Fibroblast of mammary gland (primary cell): ENCODE measurements around the gene DUSP19.
A peak's percentile ranks its signal among the peaks of the same experiment; 100 is the strongest.
"Not testable (repeated sequence)": the region's sequence is repeated elsewhere in the genome, so short reads cannot be mapped to it uniquely, and the experiment has no call there.

Experiments used
- DNase-seq: peaks from one replicate; pipeline ENCODE4 v3.0.0-alpha.2; 2010; ENCODE audit warnings: low read depth
- H3K4me3 ChIP-seq: 2 replicates; pipeline ENCODE4 v1.5.1; 2011; ENCODE audit warnings: low read depth, mild to moderate bottlenecking, low read length, moderate library complexity; ENCODE audit not compliant: control insufficient read depth
- TF ChIP-seq, protein P1 (sequence below): conservative IDR thresholded peaks from 2 replicates; pipeline ENCODE4 v1.5.1; 2011; ENCODE audit warnings: low read depth, low read length, inconsistent platforms; ENCODE audit not compliant: control insufficient read depth, insufficient read depth

Gene DUSP19

DNA sequence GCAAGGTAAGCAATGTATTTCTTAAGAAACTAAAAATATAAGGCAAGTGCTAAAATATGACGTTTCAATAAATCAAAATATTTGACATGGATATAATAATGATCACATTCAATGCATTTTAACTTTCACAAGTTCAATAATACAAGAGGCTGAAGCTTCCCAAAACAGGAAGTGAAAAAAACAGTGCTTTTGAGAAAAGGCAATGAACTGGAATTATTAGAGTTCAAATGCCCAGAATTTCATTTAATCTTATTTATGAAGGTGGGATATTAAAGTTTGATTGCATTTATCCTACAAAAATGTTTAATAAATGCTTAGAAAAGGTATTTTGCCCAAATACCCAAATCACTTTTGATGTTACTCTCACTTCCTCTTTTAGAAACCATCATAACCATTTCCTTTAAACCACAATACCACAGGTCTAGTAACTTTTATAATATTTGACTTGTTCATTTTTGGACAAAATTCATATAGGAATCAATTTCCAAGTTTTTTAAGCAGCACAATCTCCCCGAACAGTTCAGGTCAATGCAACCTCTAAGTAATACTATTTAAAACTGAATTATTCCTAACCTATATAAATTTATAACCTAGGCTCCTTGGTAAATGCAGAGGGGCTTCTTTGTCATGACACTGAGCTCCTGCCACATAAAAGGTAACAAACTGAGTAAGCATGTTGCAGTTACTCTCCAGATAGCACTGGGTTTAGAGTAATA, 42.4 kb upstream of the DUSP19 start:
- TF ChIP-seq, protein P1, sequence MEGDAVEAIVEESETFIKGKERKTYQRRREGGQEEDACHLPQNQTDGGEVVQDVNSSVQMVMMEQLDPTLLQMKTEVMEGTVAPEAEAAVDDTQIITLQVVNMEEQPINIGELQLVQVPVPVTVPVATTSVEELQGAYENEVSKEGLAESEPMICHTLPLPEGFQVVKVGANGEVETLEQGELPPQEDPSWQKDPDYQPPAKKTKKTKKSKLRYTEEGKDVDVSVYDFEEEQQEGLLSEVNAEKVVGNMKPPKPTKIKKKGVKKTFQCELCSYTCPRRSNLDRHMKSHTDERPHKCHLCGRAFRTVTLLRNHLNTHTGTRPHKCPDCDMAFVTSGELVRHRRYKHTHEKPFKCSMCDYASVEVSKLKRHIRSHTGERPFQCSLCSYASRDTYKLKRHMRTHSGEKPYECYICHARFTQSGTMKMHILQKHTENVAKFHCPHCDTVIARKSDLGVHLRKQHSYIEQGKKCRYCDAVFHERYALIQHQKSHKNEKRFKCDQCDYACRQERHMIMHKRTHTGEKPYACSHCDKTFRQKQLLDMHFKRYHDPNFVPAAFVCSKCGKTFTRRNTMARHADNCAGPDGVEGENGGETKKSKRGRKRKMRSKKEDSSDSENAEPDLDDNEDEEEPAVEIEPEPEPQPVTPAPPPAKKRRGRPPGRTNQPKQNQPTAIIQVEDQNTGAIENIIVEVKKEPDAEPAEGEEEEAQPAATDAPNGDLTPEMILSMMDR, result no peak
- peak overlapping the region; percentile 73 for H3K4me3 ChIP-seq
- no peak for DNase-seq

GRCh38 chr2:183037074-183037552, 41.4 kb upstream of the DUSP19 start:
- DNase-seq, result peak; percentile 56

DNA sequence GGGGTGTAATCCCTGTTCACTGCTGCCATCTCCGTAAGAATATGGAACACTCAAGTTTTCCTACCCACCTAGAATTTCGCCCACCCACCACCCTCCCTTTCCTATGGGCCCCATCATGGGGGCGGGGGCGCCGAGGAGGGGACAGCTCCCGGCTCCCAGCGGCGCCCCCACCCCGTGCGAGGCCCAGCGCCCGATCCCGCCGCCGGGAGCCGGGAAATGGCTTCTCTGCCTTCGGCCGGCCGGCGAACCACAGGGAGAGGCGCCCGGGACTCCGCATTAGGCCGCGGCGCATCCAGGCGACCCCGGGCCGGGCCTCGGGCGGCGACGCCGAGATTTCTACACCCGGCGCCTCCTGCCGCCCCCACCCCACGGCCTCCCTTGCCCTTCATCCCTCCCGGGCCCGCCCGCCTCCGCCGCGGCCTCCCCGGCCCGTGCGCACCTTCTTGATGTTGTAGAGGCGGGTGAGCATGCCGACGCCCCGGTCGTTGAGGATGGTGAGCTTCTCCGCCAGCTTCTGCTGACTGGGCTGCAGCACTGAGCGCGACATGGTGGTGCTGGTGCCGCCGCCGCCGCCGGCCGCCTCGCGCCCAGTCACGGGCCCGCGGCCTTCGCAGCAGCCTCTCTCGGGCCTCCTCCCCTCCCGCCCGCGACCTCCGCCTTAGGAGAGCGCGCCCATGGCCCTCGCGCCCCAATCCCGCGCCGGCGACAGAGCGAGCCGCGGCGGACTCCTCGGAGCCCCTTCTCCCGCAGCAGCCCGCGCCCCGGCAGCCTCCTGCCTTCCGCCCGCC, 40.8 kb upstream of the DUSP19 start:
- DNase-seq, result peak; percentile 12
- peak overlapping the region; percentile 73 for H3K4me3 ChIP-seq
- TF ChIP-seq, protein P1, result no peak

More at GRCh38 chr2:183037074-183037552, 41.4 kb upstream of the DUSP19 start:
- H3K4me3 ChIP-seq, result peak overlapping the region; percentile 73
- TF ChIP-seq, protein P1, result no peak

DNA sequence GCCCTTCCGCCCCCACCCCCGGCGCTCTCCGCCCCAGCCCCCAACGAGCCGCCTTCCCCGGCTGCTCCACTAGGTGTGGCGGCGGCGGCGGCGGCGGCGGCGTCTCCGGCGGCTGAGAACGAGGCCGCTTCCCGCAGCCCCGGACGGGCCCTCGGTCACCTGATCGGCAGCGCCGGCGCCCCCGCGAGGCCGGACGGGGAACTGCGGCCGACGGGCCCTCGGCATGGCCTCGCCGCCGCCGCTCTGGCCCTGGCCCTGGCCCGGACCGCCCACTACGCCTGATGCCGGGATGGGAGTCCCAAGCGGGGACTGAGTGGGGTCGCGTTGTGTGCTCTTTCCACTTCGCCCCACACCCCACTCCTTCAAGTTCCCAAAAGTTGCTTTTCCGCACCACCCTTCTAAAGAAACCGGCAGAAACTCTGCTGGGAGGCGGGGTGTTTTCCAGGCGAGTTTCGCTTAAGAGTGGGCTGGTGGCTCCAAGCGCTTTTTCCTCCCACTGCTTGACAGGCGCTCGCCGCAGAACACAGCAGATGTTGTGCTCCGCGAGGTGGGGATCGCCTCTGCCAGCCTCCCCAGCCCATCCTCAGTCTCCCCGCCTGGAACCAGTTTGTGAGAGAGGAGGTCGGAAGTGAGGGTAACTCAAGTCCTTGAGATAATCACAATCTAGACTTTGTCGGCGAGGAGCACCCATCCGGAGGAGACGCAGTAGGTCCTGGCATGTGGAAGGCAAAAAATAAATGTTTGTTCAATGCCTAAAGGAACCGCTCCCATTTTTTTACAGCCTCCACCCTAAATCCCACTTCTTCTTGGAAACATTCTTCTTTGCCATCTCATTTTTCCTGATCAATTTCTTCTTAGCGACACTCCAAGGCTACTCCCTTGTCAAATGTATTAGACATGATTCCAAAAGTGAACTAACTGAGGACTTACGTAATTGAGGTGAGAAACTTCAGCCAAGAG, 39.9 kb upstream of the DUSP19 start, which contains the start of gene NCKAP1:
NCKAP1 (minus strand) TSS at position 117 of the 960 bp plus-strand sequence. CDS start 358 bp downstream, outside the sequence.
- peak within 1 kb of the TSS; percentile 74 for H3K4me3 ChIP-seq
- peak; percentile 68 for DNase-seq
- TF ChIP-seq, protein P1, result no peak

DNA sequence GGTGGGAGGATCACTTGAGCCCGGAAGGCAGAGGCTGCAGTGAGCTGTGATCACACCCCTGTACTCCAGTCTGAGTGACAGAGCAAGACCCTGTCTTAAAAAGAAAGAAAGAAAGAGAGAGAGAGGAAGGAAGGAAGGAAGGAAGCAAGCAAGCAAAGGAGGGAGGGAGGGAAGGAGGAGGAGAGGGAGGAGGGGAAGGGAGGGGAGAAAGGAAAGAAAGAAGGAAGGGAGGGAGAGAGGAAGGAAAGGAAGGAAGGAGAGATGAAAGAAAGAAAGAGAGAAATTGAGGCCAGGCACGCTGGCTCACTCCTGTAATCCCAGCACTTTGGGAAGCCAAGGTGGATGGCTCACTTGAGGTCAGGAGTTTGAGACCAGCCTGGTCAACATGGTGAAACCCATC, 37.9 kb upstream of the DUSP19 start:
- H3K4me3 ChIP-seq, result no peak overlapping the region
- no peak for DNase-seq
- TF ChIP-seq, protein P1, result no peak

DNA sequence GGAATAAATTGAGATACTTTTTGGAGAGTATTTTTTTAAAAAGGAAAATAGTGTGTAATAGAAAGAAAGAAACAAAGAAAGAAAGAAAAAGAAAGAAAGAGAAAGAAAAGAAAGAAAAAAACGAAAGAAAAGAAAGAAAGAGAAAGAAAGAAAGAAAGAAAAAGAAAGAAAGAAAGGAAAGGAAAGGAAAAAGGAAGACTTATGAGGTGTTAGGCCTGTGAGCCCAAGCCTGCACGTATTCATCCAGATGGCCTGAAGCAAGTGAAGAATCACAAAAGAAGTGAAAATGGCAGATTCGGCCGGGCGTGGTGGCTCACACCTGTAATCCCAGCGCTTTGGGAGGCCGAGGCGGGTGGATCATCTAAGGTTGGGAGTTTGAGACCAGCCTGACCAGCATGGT, 35.0 kb upstream of the DUSP19 start:
- DNase-seq, result not testable (repeated sequence)

GRCh38 chr2:183047486-183048125, 30.9 kb upstream of the DUSP19 start:
- not testable (repeated sequence) for H3K4me3 ChIP-seq, DNase-seq

More for the DNA sequence above, 35.0 kb upstream of the DUSP19 start:
- H3K4me3 ChIP-seq, result not testable (repeated sequence)
